Trophoblast cell (in vitro differentiated cells and primary cell): ENCODE results near the gene LRP1B.

Experiments
- DNase-seq, 2 donors: peaks; one replicate each; pipeline ENCODE4 v3.0.0-alpha.2; 2016
- H2AFZ ChIP-seq: 2 replicates; pipeline ENCODE4 v1.6.1; 2013; ENCODE audit warnings: low read length, moderate library complexity, mild to moderate bottlenecking; ENCODE audit not compliant: insufficient read depth, poor library complexity
- H2AK5ac ChIP-seq: 2 replicates; pipeline ENCODE4 v1.6.1; 2013; ENCODE audit warnings: mild to moderate bottlenecking, low read length
- H2BK120ac ChIP-seq: 2 replicates; pipeline ENCODE4 v1.6.1; 2013; ENCODE audit warnings: low read length, mild to moderate bottlenecking, moderate library complexity; ENCODE audit not compliant: insufficient read depth, poor library complexity
- H2BK12ac ChIP-seq: 2 replicates; pipeline ENCODE4 v1.6.1; 2013; ENCODE audit warnings: mild to moderate bottlenecking, low read length, moderate library complexity
- H2BK5ac ChIP-seq: 2 replicates; pipeline ENCODE4 v1.6.1; 2013; ENCODE audit warnings: low read length, low read depth, moderate library complexity, mild to moderate bottlenecking; ENCODE audit not compliant: poor library complexity
- H3K14ac ChIP-seq: 2 replicates; pipeline ENCODE4 v1.6.1; 2013; ENCODE audit warnings: mild to moderate bottlenecking, low read length
- H3K18ac ChIP-seq: 2 replicates; pipeline ENCODE4 v1.6.1; 2013; ENCODE audit warnings: mild to moderate bottlenecking, low read length
- H3K23ac ChIP-seq: 2 replicates; pipeline ENCODE4 v1.6.1; 2013; ENCODE audit warnings: low read length
- H3K27ac ChIP-seq: 2 replicates; pipeline ENCODE4 v1.5.1; 2013; ENCODE audit warnings: low read depth, mild to moderate bottlenecking, inconsistent platforms, low read length, moderate library complexity
- H3K27me3 ChIP-seq: 2 replicates; pipeline ENCODE4 v1.6.1; 2013; ENCODE audit warnings: inconsistent platforms, mild to moderate bottlenecking, low read length, moderate library complexity; ENCODE audit not compliant: insufficient read depth
- H3K36me3 ChIP-seq, 2 experiments: 1 replicate in 1 of 2; 2 replicates in 1 of 2; pipeline ENCODE4 v1.6.1; 2013; ENCODE audit warnings: low read length in 2 of 2, mild to moderate bottlenecking in 2 of 2, moderate library complexity in 1 of 2; ENCODE audit not compliant: insufficient read depth in 2 of 2, control insufficient read depth in 1 of 2
- H3K4ac ChIP-seq: 2 replicates; pipeline ENCODE4 v1.6.1; 2013; ENCODE audit warnings: low read depth, mild to moderate bottlenecking, low read length, moderate library complexity
- H3K4me1 ChIP-seq, 2 experiments: 1 replicate in 1 of 2; 2 replicates in 1 of 2; pipeline ENCODE4 v1.6.1; 2013; ENCODE audit warnings: low read length in 2 of 2, mild to moderate bottlenecking in 2 of 2, moderate library complexity in 1 of 2; ENCODE audit not compliant: insufficient read depth in 2 of 2, control insufficient read depth in 1 of 2
- H3K4me2 ChIP-seq: 2 replicates; pipeline ENCODE4 v1.6.1; 2013; ENCODE audit warnings: inconsistent platforms, mild to moderate bottlenecking, low read length, moderate library complexity
- H3K4me3 ChIP-seq: 2 replicates; pipeline ENCODE4 v1.5.1; 2013; ENCODE audit warnings: mild to moderate bottlenecking, low read depth, low read length, inconsistent platforms
- H3K79me1 ChIP-seq: one replicate; pipeline ENCODE4 v1.6.1; 2013; ENCODE audit warnings: low read length
- H3K79me2 ChIP-seq: 2 replicates; pipeline ENCODE4 v1.6.1; 2013; ENCODE audit warnings: low read length, mild to moderate bottlenecking; ENCODE audit not compliant: control insufficient read depth, insufficient read depth, poor library complexity
- H3K9ac ChIP-seq: 2 replicates; pipeline ENCODE4 v1.6.1; 2013; ENCODE audit warnings: mild to moderate bottlenecking, low read length
- H3K9me3 ChIP-seq: 2 replicates; pipeline ENCODE4 v1.6.1; 2013; ENCODE audit warnings: low read depth, mild to moderate bottlenecking, control low read depth, inconsistent platforms, low read length; ENCODE audit not compliant: insufficient read depth
- H4K12ac ChIP-seq: 2 replicates; pipeline ENCODE4 v1.6.1; 2013; ENCODE audit warnings: low read depth, mild to moderate bottlenecking, low read length, moderate library complexity
- H4K8ac ChIP-seq: 2 replicates; pipeline ENCODE4 v1.6.1; 2013; ENCODE audit warnings: low read depth, mild to moderate bottlenecking, low read length, moderate library complexity
- H4K91ac ChIP-seq: one replicate; pipeline ENCODE4 v1.6.1; 2013; ENCODE audit warnings: low read depth, mild to moderate bottlenecking, low read length, moderate library complexity
- WGBS: extraction: QIAGEN DNeasy Blood & Tissue Kit; methylation state at CpG from one replicate; pipeline ENCODE4 v1.1.7; 2013; ENCODE audit warnings: missing lambda C conversion rate; ENCODE audit not compliant: insufficient read length, insufficient coverage; ENCODE audit errors: extremely low coverage; 5-methylcytosine and 5-hydroxymethylcytosine counted together

The LRP1B gene

GRCh38 chr2:141791521-141791920 is 339.3 kb downstream of the LRP1B start:
- Histone ChIP-seq H3K23ac (no peak overlapping the region), H3K9ac (no peak overlapping the region), H3K14ac (no peak overlapping the region), H4K12ac (no peak overlapping the region), H3K4me2 (no peak overlapping the region), H4K91ac (no peak overlapping the region), H2BK12ac (no peak overlapping the region), H3K18ac (no peak overlapping the region), H3K4me3 (no peak overlapping the region), H2BK120ac (no peak overlapping the region), H2AK5ac (no peak overlapping the region), H4K8ac (no peak overlapping the region), H2AFZ (no peak overlapping the region), H3K27me3 (no peaks in the 10 kb centered on the region), H3K79me2 (no peaks in the 10 kb centered on the region), H3K27ac (no peak overlapping the region), H2BK5ac (no peak overlapping the region), H3K4ac (no peak overlapping the region), H3K4me1 (no peaks in the 10 kb centered on the region), H3K9me3 (no peaks in the 10 kb centered on the region), H3K79me1 (no peaks in the 10 kb centered on the region), H3K36me3 (no peaks in the 10 kb centered on the region)
- no peak for DNase-seq
- no CpG with 5 or more reads among the region's 2 CpGs for WGBS

GRCh38 chr2:141782574-141782973 is 348.2 kb downstream of the LRP1B start:
- H3K4ac ChIP-seq: no peak overlapping the region
- no peak overlapping the region for H2AFZ ChIP-seq
- H3K4me3 ChIP-seq: no peak overlapping the region
- no peak overlapping the region for H3K14ac ChIP-seq
- H3K9ac ChIP-seq: no peak overlapping the region
- H3K4me1 ChIP-seq: no peaks in the 10 kb centered on the region
- WGBS: no CpG with 5 or more reads among the region's 1 CpG
- H4K12ac ChIP-seq: no peak overlapping the region
- no peak overlapping the region for H2BK5ac ChIP-seq
- no peak overlapping the region for H2AK5ac ChIP-seq
- no peaks in the 10 kb centered on the region for H3K27me3 ChIP-seq
- no peak overlapping the region for H4K8ac ChIP-seq
- H3K79me1 ChIP-seq: no peaks in the 10 kb centered on the region
- DNase-seq: no peak
- no peak overlapping the region for H2BK12ac ChIP-seq
- no peak overlapping the region for H3K23ac ChIP-seq
- H4K91ac ChIP-seq: no peak overlapping the region
- H3K9me3 ChIP-seq: no peaks in the 10 kb centered on the region
- no peak overlapping the region for H3K27ac ChIP-seq
- no peaks in the 10 kb centered on the region for H3K79me2 ChIP-seq
- no peak overlapping the region for H2BK120ac ChIP-seq
- H3K36me3 ChIP-seq: no peaks in the 10 kb centered on the region
- no peak overlapping the region for H3K18ac ChIP-seq
- no peak overlapping the region for H3K4me2 ChIP-seq

- Histone ChIP-seq H3K4me2 (no peak overlapping the region), H2BK12ac (no peak overlapping the region), H3K9ac (no peak overlapping the region), H3K14ac (no peak overlapping the region), H2AK5ac (no peak overlapping the region), H3K79me1 (no peaks in the 10 kb centered on the region), H4K12ac (no peak overlapping the region), H3K79me2 (no peaks in the 10 kb centered on the region), H3K27ac (no peak overlapping the region), H2BK5ac (no peak overlapping the region), H3K23ac (no peak overlapping the region), H3K9me3 (no peaks in the 10 kb centered on the region), H3K36me3 (no peaks in the 10 kb centered on the region), H2BK120ac (no peak overlapping the region), H4K91ac (no peak overlapping the region), H2AFZ (no peak overlapping the region), H4K8ac (no peak overlapping the region), H3K4ac (no peak overlapping the region), H3K18ac (no peak overlapping the region), H3K27me3 (no peaks in the 10 kb centered on the region), H3K4me3 (no peak overlapping the region), H3K4me1 (no peaks in the 10 kb centered on the region)
- no peak for DNase-seq
- no CpG with 5 or more reads among the region's 2 CpGs for WGBS
Observed at GRCh38 chr2:141778315-141778835, 352.4 kb downstream of the LRP1B start.

GRCh38 chr2:141770530-141770929 is 360.3 kb downstream of the LRP1B start:
- no peaks in the 10 kb centered on the region for H3K79me2 ChIP-seq
- H3K4me2 ChIP-seq: no peak overlapping the region
- H3K4ac ChIP-seq: no peak overlapping the region
- H2BK5ac ChIP-seq: no peak overlapping the region
- H3K79me1 ChIP-seq: no peaks in the 10 kb centered on the region
- no peaks in the 10 kb centered on the region for H3K36me3 ChIP-seq
- H3K4me3 ChIP-seq: no peak overlapping the region
- no peak overlapping the region for H3K14ac ChIP-seq
- H3K9ac ChIP-seq: no peak overlapping the region
- no peaks in the 10 kb centered on the region for H3K9me3 ChIP-seq
- no peak overlapping the region for H2AK5ac ChIP-seq
- H3K27me3 ChIP-seq: no peaks in the 10 kb centered on the region
- no peak overlapping the region for H2BK120ac ChIP-seq
- no peak overlapping the region for H4K91ac ChIP-seq
- H3K23ac ChIP-seq: no peak overlapping the region
- no peak overlapping the region for H2BK12ac ChIP-seq
- H4K8ac ChIP-seq: no peak overlapping the region
- no CpG with 5 or more reads among the region's 6 CpGs for WGBS
- H4K12ac ChIP-seq: no peak overlapping the region
- H3K4me1 ChIP-seq: no peaks in the 10 kb centered on the region
- no peak overlapping the region for H3K27ac ChIP-seq
- no peak overlapping the region for H2AFZ ChIP-seq
- H3K18ac ChIP-seq: no peak overlapping the region
- DNase-seq: no peak
